Myocyte (in vitro differentiated cells): ENCODE measurements around the gene MPST. TPM values are rescaled to one million over a fixed set of nuclear protein-coding genes. Genes with fewer than 3 reads are reported as not detected.

Experiments used
- DNase-seq: peaks from one replicate; pipeline ENCODE4 v3.0.0-alpha.2; 2012; ENCODE audit warnings: low read depth
- total RNA-seq: library from RNA; depleted of rRNA; stranded (reverse); fragments of >200 nt; gene quantifications from 2 replicates; pipeline ENCODE4 v1.2.3, GENCODE V29; 2014

MPST gene
- total RNA-seq, 1 donor from 2014 or later: 109 TPM

GRCh38 chr22:37043828-37044538, 24.4 kb downstream of the MPST start:
- peak; percentile 48 for DNase-seq

GRCh38 chr22:37044634-37045625, 25.4 kb downstream of the MPST start:
- DNase-seq: no peak

- DNase-seq: peak; percentile 18
Observed at GRCh38 chr22:37045958-37046357, 26.4 kb downstream of the MPST start.

DNA sequence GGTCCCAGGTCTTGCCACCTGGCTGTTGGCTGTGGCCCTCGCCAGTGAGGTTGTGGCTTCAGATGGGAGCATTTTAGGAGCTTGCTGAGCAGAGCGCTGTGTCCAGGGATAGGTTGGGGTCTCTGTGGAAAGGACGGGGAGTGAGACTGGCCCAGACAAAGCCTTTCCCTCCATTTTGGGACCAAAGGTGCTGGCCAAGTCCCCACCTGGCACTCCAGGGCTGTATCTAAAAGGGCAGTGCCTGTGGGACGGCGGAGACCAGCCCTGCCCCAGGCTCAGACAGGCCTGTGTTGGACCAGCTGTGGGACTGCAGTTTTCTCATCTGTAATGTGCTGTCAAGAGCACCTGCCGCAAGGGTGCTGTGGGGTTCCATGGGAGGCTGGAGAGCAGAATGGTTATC, 27.0 kb downstream of the MPST start:
- no peak for DNase-seq

DNA sequence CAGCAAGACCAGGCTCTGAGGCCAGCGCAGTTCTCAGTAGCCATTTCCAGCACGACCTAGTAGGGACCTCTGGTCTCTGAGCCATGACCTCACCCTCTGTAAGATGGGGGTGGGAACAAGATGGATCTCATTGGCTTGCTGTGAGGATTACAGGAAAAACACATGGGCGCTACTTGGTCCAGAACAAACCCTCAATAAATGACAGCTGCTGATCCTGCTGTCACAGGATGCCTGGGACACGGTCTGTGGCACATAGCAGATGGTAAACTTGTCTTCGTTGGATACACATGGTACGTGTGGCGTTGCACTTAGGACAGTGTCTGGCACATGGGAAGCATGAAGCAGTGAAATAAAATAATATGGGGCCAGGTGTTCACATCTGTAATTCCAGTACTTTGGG, 27.5 kb downstream of the MPST start:
- DNase-seq: peak; percentile 10

DNA sequence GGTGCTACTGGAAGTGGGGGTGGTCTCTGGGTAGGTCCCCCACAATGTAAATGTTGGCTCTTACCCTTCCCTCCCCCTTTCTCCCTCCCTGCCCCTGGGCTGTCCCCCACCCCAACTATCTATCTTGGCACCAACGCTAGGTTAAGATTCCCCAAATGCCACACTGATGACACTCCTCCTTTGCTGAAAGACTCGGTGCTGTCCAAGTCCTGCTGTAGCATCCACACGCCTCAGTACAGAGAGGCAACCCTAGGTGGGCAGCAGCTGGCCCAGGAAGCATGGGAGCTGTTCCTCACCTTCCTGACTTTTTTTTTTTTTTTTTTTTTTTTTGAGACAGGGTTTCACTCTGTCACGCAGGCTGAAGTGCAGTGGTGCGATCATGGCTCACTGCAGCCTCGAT, 28.6 kb downstream of the MPST start:
- no peak for DNase-seq

GRCh38 chr22:37049224-37049623, 29.7 kb downstream of the MPST start:
- no peak for DNase-seq

GRCh38 chr22:37050913-37051312, 31.4 kb downstream of the MPST start:
- DNase-seq: no peak

DNA sequence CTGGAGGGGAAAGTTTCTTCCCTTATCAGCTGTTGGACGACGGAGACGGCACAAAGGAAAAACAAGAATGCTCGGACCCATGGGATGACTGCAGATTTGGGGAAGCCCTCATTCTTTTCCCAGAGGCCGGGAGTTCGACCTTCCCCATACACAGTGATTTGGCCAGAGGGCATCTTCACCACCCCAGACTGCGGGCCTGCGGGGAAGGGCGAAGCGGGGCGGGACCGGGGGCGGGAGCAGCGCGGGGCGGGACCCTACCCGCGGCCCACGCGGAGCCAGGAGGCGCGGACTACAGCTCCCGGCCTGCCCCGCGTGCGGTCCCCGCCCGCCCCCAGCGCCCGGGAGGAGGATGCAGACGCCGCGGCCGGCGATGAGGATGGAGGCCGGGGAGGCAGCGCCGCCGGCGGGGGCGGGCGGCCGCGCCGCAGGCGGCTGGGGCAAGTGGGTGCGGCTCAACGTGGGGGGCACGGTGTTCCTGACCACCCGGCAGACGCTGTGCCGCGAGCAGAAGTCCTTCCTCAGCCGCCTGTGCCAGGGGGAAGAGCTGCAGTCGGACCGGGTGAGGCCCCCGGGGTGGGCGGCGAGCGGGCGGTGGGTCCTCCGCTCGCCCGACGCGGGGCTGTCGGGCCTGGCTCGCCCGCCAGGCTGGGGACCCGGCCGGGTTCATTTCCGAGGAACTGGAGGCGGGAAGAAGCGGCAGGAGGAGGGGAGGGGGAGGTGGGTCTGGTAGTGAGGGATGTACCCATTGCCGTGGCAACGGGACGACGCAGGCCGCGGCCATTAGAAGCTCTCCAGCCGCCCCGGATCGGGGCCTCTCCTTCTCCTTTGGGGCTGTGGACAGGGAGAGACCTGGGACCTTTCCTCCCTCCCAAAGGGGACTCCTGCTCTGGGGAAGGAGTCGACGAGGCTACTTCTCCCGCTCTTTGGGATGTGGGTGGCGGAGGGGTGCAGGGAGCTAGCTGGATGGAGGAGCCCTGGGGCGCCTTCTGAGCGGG, 32.1 kb downstream of the MPST start, which contains the start of gene KCTD17:
TSS of gene KCTD17 (plus strand) at position 352 of the 995 bp plus-strand sequence. CDS start at position 371, 19 bp downstream.
- peak; percentile 67 for DNase-seq

DNA sequence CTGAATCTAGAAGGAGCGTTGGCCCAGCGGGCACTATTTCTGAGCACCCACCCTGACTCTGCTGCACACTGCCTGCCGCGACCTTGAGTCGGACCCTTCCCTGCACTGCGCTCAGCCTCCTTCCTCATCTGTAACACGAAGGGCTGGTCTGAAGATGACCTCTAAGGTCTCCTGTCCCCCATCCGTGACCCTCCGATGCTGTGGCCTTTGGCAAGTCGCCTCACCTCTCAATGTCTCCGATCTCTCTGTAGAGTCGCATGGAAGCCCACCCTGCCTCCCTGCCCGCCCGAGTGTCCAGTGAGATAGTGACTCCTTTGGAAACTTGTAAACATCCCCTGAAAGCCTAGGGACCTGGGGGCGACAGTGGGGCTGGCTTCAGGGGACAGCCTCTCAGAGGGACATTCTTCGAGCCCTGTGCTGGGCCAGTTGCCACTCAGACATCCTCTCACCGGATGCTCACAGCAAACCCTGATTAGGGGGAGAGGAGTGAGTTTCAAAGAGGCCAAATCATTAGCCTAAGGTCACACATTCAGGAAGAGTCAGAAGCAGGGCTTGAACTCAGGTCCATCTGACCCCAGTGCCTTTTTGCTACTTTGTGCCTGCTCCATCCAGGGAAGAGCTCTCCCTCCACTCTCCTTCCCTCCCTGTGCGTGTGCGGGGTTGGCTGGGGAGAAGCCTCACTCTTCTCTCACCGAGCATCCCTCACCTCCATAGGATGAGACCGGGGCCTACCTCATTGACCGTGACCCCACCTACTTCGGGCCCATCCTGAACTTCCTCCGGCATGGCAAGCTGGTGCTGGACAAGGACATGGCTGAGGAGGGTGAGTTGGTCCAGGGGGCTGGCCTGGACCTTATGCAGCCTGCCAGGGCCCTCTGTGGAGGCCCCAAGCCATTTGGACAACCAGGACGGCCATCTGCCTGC, 33.1 kb downstream of the MPST start:
- no peak for DNase-seq

DNA sequence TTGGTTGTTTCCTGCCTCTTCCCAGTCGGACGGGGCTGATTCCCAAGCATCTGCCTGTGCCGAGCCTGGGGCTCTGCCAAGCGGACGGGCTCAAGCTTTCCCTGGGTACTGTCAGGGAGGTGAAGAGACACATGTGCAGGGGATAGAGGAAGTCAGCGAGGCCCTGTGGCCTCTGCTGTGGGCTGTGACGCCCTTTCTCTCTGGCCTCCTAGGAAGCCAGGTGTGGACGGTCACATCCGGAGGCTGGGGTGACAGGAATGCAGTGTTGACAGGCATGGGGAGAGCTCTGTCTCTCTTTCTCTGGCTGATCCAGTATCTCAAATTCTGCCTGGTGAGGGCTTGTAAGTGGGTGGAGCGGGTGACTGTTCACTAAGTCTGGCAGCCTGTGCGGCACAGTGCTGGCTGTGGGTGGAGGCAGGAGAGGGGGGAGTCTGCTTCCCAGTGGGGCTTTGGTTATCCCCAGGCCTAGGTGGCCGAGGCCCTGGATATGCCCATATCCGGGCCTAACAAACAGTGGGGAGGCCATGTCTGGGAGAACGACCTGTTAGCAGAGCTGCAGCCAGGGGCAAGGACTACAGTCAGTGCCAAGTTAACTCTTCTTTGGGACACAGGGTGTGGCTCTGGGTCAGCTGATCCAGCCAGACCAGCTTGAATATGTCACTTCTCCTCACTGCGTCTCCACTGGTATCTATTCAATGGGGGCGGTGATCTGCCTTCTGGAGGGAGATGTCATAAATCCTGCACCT, 33.9 kb downstream of the MPST start:
- peak; percentile 9 for DNase-seq

DNA sequence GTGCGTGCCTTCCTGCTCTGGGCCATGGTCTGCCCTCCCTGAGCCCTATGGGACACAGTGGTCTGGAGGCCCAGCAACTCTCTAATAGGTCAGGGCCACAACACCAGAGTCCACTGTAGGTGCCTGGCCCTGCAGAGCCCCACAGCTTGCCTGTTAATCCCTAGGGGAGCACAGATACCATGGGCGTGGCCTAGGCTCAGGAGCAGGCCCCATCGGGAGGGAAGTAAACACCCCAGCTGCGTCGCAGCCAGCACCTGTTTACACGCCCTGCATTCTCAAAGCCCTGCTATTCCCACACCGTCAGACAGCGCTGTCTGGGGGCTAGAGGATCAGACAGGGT, 34.5 kb downstream of the MPST start:
- peak; percentile 13 for DNase-seq

DNA sequence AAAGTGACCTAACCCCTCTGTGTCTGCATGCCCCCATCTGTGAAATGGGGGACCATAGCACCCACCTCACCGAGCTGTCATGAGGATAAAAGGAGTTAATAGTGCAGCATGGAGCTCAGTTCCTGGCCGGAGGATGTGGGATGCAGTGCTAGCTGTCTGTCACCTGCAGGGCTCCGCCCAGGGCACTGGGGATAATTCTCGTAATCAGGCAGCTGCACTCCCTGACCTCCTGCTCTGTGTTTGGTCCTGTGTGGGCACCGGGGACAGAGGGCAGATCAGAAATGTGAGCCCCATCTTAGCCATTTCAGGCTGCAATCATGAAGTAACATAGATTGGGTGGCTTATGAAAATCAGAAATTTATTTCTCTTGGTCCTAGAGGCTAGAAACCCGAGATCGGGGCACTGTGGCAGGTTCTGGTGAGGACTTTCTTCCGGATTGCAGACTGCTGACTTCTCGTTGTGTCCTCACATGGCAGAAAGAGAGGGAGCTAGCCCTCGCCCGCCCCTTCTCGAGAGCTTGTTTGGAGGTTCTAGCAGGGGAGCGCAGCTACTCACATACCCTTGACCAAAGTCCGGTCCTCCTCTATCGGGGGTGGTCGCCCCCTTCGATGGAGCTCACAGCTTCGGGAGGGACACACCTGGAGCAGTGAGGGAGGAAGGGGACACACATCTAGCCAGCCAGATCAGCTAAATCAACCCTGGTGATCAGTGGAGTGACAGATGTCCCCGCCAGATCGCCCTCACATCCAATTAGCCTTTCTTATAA, 35.2 kb downstream of the MPST start:
- DNase-seq: no peak

DNA sequence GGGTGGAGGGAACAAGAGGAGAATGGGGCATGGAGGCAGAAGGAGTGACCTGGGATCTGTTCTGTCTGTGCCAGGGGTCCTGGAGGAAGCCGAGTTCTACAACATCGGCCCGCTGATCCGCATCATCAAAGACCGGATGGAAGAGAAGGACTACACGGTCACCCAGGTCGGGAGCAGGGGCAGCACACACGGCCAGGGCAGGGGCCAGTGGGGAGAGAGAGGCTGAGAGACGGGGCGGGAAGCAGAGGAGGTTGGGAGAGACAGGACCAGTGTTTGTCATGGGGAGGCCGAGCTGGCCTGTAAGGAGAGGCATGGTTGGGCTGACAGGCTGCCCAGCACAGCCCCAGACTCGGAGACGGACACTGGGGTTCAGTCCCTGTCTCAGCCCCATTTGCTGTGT, 36.7 kb downstream of the MPST start:
- DNase-seq: no peak

DNA sequence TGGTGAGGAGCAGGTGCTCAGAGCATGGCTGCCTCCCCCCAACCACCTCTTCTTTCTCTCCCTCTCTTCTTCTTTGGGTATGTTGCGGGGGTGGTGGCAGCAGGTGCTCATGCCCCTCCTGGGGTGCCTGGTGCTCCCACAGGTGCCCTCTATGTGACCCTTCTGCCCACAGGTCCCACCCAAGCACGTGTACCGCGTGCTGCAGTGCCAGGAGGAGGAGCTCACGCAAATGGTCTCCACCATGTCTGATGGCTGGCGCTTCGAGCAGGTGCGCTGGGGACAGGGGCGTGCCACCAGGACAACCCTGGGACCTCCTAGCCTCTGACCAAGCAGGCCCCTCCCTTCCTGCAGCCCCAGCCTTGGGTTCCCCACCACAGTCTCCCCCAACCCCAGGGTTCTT, 37.7 kb downstream of the MPST start:
- no peak for DNase-seq

DNA sequence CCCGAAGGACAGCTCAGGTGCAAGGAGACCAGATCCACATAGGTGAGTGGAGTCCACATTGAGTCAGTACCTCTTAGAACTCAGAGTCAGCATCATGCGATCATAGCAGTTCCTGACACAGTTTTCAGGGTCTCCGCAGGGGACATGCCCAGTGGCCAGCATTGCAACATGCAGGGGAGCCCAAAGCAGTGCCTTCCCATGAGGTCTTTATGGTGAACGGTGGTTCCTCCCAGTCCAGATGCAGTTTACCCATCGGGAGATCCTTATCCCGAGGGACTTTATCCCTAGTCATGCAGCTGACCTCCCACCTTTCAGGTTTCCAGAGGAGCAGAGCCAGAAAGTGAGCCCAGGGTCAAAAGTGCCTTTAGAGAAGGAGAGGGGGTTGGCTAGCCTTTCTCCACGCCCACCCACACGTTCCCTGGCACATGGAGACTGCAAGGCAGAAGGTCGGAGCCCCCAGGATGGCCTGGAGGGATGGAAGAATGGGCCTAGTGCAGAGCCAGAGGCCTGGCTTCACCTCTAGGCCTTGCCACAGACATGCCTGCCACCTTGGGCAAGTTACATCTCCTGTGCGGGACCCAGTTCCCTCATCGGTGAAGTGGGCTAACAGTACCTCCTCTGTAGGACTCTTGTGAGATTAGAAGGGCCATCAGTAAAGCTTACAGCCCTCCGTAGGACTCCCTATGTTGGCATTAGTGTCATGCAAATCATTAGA, 38.4 kb downstream of the MPST start:
- DNase-seq: no peak

GRCh38 chr22:37058917-37059701, 39.6 kb downstream of the MPST start:
- no peak for DNase-seq
